Measurements from ENCODE around the gene EXOSC9.

EXOSC9 gene

DNA sequence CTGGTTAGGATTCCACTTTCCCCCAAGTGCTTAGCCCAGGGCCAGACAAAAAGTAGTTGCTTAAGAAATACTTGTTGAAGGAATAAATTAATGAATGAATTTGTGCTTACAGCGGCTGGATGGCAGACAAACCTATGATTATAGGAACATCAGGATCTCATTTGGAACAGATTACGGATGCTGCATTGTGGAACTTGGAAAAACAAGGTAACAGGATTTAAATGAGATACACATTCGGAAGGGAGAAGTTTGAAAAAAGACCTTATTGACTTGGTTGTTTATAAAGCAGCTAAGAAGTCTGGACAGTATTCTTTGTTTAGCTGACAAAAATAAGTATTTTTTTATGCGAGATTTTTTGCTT, 572 bp downstream of the EXOSC9 start:
- H3K27ac ChIP-seq = peak overlapping the region; percentile 81 to 85
- no peaks in the 10 kb centered on the region for H3K9me3 ChIP-seq
- no peak for DNase-seq
- intact Hi-C loops (cut with DNase I; ENCODE audit: low total_unique reads) = no loop called here
- peaks cover 17 to 38% (median 31%) of the 10 kb centered on the region in 3 donors for H3K36me3 ChIP-seq
- H3K4me3 ChIP-seq = peak overlapping the region; percentile 83 to 92
- TF ChIP-seq, protein P1, sequence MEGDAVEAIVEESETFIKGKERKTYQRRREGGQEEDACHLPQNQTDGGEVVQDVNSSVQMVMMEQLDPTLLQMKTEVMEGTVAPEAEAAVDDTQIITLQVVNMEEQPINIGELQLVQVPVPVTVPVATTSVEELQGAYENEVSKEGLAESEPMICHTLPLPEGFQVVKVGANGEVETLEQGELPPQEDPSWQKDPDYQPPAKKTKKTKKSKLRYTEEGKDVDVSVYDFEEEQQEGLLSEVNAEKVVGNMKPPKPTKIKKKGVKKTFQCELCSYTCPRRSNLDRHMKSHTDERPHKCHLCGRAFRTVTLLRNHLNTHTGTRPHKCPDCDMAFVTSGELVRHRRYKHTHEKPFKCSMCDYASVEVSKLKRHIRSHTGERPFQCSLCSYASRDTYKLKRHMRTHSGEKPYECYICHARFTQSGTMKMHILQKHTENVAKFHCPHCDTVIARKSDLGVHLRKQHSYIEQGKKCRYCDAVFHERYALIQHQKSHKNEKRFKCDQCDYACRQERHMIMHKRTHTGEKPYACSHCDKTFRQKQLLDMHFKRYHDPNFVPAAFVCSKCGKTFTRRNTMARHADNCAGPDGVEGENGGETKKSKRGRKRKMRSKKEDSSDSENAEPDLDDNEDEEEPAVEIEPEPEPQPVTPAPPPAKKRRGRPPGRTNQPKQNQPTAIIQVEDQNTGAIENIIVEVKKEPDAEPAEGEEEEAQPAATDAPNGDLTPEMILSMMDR (IDR thresholded peaks at IDR 0.05) = no peak
- no peaks in the 10 kb centered on the region for H3K27me3 ChIP-seq
- peaks cover 0 to 16% (median 5%) of the 10 kb centered on the region in 4 donors for H3K4me1 ChIP-seq

DNA sequence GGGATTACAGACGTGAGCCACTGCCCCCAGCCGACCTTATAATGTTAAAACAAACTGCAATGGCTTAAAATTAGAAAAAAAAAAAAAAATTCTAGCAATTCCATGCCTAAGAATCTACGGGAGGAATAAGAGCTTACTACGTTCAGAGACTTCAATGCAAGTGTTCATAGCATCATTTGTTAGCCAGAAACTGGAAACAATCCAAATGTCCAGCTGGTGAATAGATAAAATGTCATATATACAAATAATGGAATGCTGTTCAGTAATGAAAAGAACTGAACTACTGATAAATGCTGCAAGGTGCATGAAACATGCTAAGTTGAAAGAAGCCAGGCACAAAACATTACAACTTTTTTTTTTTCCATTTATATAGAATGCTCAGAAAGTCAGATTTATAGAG, 5.3 kb downstream of the EXOSC9 start:
- TF ChIP-seq, protein P1 (IDR thresholded peaks at IDR 0.05) = no peak
- no peak overlapping the region for H3K27ac ChIP-seq
- intact Hi-C loops (cut with DNase I; ENCODE audit: low total_unique reads) = no loop called here
- no peaks in the 10 kb centered on the region for H3K9me3 ChIP-seq
- DNase-seq = no peak
- H3K36me3 ChIP-seq = peaks cover 24 to 85% (median 68%) of the 10 kb centered on the region in 3 donors
- H3K27me3 ChIP-seq = no peaks in the 10 kb centered on the region
- peaks cover 0 to 16% (median 5%) of the 10 kb centered on the region in 4 donors for H3K4me1 ChIP-seq
- H3K4me3 ChIP-seq = no peak overlapping the region

GRCh38 chr4:121811122-121811521, 10.0 kb downstream of the EXOSC9 start:
- TF ChIP-seq, protein P1 (IDR thresholded peaks at IDR 0.05) = no peak
- intact Hi-C loops (cut with DNase I; ENCODE audit: low total_unique reads) = no loop called here

GRCh38 chr4:121814756-121815155, 13.6 kb downstream of the EXOSC9 start:
- DNase-seq = no peak
- TF ChIP-seq, protein P1 (IDR thresholded peaks at IDR 0.05) = no peak
- Histone ChIP-seq H3K27me3 (no peaks in the 10 kb centered on the region), H3K27ac (no peak overlapping the region), H3K9me3 (no peaks in the 10 kb centered on the region), H3K4me3 (no peak overlapping the region), H3K4me1 (no peaks in the 10 kb centered on the region), H3K36me3 (peaks cover 46 to 92% (median 81%) of the 10 kb centered on the region in 3 donors)
- intact Hi-C loops (cut with DNase I; ENCODE audit: low total_unique reads) = no loop called here

More at GRCh38 chr4:121811122-121811521, 10.0 kb downstream of the EXOSC9 start:
- DNase-seq = no peak
- H3K9me3 ChIP-seq = no peaks in the 10 kb centered on the region
- H3K4me3 ChIP-seq = no peak overlapping the region
- H3K27ac ChIP-seq = no peak overlapping the region
- no peaks in the 10 kb centered on the region for H3K4me1 ChIP-seq
- H3K36me3 ChIP-seq = peaks cover 37 to 99% (median 87%) of the 10 kb centered on the region in 3 donors
- H3K27me3 ChIP-seq = no peaks in the 10 kb centered on the region

GRCh38 chr4:121817006-121817405, 15.9 kb downstream of the EXOSC9 start:
- Histone ChIP-seq H3K4me3 (no peak overlapping the region), H3K4me1 (no peaks in the 10 kb centered on the region), H3K27me3 (no peaks in the 10 kb centered on the region), H3K9me3 (no peaks in the 10 kb centered on the region), H3K36me3 (peaks cover 42 to 69% (median 61%) of the 10 kb centered on the region in 3 donors), H3K27ac (no peak overlapping the region)
- intact Hi-C loops (cut with DNase I; ENCODE audit: low total_unique reads) = no loop called here
- TF ChIP-seq, protein P1 (IDR thresholded peaks at IDR 0.05) = no peak
- DNase-seq = no peak

DNA sequence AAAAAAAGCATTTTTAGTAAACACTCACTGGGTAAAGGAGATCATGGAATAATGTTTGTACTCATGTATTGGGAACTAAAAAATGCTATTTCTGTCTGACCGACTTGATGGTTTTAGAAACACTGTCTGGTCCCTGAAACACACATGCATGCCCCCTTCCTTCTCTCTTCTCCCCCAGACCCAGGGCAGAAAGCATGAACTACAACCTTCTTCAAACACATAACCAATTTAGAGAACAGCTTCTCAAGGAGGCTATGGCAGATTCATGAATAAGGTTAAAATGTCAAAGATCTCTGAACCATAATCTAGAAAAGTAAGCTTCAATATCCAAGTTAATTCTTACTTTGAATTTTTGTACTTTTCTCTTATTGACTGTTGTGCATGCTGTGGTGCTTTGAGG, 16.6 kb downstream of the EXOSC9 start:
- TF ChIP-seq, protein P1 (IDR thresholded peaks at IDR 0.05) = no peak
- H3K4me3 ChIP-seq = no peak overlapping the region
- H3K36me3 ChIP-seq = peaks cover 35 to 62% (median 54%) of the 10 kb centered on the region in 3 donors

More for the DNA sequence above, 16.6 kb downstream of the EXOSC9 start:
- Histone ChIP-seq H3K9me3 (no peaks in the 10 kb centered on the region), H3K27me3 (no peaks in the 10 kb centered on the region), H3K4me1 (peaks cover 0 to under 1% (median 0%) of the 10 kb centered on the region in 4 donors), H3K27ac (no peak overlapping the region)
- intact Hi-C loops (cut with DNase I; ENCODE audit: low total_unique reads) = no loop called here
- DNase-seq = no peak

Data from tibial artery (tissue), 4 donors.